ENCODE measurements around the gene INHBB.
"Not testable (repeated sequence)": the region's sequence is repeated elsewhere in the genome, so short reads cannot be mapped to it uniquely, and the experiment has no call there.

Gene INHBB

DNA sequence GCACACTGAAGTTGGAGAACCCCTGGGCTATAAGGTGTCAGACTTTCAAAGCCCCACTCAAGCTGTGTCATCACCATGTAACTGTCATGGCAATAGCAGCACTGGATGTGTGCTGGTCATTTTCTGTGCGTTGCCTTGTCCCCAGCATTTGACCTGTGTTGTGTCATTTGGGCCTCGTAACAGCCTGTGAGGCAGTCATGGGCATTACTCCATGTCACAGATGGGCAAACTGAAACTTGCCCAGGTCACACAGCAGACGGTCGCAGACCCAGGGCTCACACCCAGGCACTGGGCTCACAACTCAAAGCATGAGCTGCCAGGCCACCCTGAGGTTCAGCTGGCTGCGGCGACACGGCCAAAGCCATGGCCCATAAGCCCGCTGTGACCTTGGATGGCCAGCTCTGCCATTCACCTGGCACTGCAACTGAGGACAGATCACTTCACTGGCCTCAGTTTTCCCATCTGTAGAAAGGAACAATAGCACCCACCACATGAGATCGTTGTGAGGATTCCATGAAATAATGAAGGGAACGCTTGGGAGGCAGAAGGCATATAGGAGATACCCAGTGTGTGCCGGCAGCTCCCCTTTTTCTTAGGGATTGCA lies 36.7 kb downstream of the INHBB start:
- DNase-seq (ENCODE audit: low read depth), result no peak

DNA sequence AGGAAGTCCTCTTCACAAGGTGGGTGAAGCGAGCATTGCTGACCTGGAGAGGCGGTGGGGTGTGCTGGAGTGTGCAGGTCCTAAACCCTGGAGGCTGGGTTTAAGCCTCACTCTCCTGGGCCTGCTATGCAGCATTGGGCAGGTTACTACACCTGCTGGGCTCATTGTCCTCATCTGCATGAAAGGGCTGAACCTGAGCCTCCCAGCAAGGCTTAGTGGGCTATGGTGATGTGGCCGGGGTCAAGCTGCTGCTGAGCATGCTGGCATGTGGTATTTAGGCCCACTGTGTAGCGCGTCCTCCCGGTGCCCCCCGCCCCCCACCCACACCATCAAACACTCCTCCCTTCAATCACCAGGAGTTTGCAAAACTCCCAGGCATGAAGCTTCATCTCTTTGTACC lies 37.3 kb downstream of the INHBB start:
- DNase-seq (ENCODE audit: low read depth), result no peak

DNA sequence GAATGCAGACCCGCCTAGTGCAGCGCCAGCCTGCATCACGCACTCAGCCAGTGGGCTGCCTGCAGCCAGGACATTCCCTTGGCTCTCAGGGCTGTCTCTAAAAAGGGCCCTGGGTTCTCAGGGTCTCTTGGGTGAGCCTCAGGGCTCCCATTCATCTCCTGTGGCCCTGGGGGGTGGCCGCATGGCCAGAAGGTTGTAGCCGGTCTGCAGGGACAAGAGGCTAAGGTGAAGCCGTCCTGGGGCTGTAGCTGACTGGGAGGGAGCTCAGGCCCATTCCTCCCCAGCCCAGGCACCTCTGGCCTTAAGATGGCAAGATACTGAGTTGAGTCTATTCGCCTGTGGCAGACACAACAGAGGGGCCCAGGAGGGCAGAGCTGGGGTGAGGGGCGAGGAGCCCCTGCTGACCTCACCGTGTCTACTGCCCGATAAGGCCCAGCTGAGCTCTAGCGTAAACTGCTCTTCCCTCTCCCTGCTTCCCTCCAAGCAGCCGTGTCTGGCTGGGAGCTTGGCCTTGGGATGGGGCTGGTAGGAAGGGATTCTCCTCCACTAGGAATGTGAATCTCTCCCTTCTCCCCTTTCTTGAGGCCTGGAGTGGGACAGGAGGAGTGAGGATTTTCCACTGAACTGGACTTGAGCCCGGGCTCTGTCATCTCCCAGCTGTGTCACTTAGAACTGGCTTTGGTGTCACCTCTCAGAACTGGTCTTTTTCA lies 37.9 kb downstream of the INHBB start:
- DNase-seq (ENCODE audit: low read depth), result no peak

DNA sequence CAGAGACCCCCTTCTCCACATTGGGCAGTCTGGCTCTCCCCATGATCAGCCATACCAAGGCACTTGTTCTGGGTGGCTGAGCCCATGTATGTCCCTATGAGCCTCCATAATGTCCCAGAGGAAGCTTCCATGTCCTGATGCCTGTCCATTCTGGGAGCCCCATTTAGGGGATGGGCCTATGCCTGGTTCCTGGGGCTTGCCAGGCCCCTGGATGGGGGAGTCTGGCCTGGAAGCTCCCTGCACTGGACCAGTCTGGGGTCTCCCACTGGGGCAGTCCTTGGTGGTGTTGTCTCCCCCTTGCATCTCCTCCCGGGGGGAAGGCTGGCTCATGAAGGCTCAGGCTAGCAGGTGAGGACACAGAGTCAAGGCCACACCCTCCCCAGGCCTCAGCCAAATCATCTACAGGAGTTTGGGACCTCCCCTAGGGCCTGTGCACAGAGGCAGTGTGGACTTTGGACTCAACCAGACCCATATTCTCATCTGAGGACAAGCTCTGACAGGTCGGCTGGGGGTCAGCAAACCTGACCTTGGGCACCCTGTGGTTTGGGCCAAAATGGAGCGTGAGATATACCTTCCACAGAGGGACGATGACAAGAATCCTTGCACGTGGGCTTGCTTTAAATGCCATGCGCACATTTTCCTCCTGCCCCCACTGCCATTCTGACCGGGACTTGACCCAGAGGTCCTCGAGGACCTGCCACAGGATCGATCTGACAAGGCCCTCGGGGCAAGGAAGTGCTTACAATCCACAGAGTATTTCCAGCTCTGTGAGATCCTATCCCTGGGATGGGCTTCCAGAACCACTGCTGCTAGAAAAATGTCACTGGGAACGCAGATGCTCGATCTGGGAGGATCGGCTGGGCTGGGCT lies 38.8 kb downstream of the INHBB start:
- no peak for DNase-seq (ENCODE audit: low read depth)

DNA sequence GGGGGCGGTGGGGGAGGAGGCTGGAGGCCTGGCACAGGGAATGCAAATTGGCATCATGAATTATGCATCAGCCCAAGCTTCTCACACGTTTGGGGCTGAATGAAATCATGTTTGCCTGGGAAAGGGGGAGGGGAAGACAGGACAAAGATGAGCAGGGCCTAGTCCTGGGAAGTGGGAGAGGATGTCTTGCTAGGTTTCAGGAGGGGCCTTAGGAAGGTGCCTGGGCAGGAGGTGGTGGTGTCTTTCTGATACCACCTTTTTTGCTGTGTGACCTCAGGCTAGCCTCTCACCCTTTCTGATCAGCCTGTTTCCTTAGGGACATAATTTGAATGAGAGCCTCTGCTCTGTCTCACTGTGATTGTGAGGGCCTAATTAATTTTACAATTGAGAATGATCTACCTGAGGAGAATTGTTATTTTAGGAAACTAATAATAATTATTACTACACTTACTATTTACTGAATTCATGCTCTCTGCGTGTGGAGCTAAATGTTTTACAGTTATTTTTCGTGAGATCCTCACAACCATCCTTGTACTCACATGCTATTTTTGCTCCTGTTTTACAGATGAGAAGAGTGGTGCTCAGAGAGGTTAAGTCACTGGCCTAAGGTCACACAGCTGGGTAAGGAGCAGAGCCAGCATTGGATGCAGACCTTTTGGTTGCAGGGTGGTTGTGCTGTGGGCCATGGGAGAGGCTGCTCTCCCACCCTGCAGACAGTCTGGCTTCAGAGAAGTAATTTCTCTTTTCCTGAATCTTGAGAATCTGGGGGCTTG lies 39.6 kb downstream of the INHBB start:
- DNase-seq (ENCODE audit: low read depth), result no peak

DNA sequence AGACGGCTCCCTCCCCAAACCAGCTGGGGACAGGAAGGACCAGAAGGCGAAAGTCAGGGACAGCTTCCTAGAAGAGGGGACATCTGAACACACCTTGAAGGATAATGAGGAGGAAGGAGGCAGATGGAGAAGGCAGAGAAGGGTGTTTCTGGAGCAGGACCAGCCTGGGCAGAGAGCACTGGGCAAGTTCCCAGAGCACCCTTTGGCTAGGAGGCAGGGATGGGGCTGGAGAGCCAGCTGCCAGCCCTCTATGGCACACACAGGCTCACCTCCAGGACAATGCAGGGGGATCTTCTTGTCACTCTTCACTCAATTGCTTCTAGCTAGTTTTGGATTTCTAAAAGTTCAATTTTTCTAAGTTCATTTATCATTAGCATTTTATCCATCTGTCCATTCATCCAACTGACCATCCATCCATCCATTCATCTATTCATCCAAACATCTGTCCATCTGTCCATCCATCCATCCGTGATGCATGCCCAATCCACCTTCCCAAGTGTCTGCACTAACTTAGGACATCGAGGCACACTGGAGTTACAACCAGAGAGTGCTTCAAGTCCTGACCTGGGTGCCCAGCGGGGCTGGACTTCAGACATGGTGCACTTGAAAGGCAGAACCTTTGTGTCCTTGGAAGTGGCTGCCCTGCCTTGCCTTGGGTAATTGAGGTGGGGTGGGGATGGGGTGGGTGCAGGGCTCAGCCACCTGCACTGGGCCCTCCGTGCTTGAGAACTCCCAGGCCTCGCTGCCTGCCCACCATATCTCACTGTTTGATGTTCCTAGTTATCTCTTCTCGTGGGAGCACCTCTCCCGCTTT lies 42.5 kb downstream of the INHBB start:
- no peak for DNase-seq (ENCODE audit: low read depth)

DNA sequence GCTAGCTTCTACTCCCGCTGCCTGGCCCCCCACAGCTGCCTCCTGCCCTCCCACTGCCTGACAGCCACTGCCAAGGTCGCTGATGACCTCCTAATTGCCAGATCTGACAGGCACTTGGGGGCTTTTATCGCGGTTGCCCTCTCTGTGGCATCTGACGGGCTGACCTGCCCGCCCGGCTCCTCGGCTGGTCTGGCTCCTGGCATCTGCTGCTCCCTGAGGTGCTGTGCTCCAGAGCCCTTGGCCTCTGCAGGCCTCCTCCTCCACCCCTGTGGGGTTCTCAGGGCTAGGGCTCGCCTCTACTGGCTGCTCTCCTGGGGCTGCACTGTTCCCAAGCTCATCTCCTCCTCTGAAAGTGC lies 43.1 kb downstream of the INHBB start:
- no peak for DNase-seq (ENCODE audit: low read depth)

DNA sequence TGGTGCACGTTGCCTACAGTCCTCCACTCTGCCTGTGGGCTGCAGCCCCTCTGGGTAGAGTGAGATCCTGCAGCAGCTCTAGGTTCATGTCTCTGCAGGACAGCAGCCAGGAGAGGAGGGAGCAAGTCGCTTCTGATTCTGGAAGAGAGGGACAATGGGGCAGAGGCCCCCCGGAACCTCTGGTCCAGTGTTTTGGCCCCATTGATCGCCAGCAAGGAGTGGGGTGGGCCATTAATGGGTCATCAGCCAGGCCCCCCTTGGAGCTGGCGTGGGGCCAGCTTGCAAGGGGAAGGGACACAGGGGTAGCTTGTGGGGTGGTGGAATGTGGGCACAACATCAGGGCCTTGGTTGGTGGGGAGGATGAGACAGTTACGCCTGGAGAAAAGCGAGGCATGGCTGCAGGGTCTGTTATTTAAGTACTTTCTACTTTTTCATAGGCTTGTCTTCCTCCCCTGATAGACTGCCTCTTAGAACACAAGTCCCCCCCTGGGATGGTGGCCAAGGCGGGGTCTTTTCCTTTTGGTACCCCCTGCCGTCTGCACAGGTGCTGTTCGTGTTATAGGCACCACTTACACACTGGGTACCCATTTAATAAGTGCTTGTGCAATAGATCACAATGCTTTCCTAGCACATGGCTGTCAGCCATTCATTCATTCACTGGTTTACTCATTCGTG lies 44.6 kb downstream of the INHBB start:
- DNase-seq (ENCODE audit: low read depth), result no peak

DNA sequence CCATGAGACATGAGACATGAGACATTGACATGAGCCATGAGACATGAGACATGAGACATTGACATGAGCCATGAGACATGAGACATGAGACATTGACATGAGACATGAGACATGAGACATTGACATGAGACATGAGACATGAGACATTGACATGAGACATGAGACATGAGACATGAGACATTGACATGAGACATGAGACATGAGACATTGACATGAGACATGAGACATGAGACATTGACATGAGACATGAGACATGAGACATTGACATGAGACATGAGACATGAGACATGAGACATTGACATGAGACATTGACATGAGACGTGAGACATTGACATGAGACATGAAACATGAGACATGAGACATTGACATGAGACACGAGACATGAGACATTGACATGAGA lies 45.4 kb downstream of the INHBB start:
- DNase-seq (ENCODE audit: low read depth), result not testable (repeated sequence)

DNA sequence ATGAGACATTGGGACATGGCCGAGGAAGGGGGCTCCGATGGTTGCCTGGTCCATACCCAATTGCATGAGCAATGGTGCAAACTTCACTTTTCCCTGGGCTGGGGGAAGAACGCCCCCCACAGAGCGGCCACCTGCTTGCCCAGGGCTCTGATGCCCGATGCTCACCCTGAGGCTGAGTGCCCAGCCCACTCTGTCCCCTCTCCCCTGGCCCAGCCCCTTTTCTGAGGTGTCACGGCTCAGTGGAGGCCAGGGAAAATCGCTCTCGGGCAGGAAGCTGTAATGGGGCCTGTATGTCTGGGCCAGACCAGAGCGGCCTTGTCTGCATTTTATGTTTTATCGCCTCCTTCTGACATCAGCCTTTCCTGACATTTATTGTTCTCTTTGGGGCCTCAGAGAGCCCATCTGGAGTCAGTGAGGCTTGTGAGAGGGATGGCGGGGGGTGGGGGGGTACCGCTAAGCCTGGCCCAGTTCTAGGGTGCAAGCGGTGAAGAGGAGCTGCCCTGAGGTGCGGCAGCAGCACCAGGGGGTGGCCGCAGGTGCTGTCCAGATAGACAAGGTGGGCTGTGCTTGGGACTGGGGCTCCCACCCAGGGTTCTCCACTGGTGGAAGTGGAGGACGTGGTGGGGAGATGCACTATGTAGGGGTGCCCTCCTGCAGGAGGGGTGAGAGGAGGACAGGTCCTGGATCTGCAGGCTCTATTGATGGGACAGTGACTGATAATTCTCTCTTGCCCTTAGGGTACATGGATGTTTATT lies 46.2 kb downstream of the INHBB start:
- no peak for DNase-seq (ENCODE audit: low read depth)

DNA sequence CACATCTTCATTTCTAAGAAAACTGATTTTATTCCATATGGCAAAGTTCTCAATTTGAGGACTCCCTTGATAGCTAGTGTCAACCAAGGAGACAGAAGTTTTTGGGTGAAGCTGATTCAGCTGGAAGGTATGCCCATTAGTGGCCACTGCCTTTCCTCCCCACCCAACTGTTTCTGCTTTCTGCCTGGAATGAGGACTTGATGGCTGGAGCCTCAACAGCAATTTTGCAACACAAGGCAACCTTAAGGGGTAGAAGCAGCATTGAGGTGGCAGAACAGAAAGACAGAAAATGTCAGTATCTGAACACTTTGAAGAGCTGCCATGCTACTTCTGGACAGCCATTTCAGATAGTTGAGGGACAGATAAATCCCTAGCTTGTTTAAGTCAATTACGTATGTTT lies 47.0 kb downstream of the INHBB start:
- no peak for DNase-seq (ENCODE audit: low read depth)

DNA sequence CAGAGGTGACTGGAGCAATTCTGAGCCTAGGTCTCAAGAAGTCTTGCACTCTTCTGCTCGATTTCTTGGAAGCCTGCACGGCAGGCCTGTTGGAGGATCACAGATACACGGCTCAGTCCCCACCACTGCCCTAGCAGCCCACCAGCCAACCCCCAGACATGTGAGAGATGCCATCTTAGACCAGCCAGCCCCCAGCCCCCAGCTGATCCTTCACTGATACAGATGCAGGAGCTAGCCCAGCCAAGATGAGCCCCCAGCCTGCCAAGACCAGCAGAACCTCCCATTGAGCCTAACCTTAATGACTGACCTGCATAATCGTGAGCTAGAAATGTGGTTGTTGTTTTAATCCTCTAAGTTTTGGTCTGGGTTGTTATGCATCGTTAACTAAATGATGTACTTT lies 47.5 kb downstream of the INHBB start:
- DNase-seq (ENCODE audit: low read depth), result no peak

DNA sequence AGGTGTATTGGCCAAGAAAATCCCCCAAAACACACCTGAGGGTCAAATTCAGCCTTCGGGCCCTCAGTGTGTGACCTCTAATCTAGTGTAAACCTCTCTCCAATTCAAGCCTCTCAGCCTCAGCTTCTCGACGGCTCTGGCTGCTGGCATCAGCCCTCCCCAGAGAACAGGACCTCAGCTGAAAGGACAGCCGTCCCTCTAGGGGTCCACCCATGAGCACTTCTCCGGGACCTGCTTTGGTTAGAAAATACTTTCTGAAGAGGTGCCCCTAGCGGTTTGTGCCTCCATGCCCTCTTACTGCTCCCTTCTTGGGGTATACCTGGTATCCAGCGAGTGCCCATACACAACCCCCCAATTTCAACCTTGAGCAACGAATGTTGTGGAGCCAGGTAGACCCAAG lies 48.8 kb downstream of the INHBB start:
- DNase-seq (ENCODE audit: low read depth), result no peak

DNA sequence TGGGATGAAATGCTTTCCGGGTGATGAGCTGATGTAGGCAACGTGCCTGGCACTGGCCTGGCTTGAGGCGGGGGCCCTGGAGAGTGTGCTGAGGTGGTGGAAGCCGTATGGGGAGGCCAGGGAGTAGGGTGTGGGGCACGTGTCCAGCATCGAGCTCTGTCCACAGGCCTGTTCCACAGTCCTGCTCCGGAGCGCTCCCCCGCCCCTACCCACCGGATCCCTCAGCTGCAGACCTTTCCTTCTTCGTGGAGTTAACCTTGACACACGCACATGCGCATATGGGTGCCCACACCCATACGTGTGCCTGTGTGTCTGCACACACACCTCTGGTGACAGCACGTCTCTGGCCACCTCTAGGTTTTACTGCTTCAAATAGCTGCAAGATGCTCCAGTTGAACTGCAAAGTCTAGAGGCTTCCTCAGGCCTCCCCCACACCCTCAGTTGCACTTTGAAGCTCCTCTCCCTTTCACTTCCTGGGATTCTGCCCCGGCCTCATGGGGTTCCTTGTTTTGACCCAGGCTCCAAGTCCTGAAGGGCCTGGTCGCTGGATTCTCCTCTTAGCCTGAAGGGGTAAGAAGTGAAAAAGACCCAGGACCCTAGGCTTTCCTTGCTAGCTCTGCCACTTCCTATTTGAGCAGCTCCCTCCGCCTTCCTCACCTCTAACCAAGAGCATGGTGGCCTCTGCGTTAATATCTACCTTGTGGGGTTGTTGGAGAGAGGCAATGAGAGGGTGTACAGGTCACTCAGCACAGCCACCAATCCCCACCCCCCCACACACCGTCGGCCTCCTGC lies 49.5 kb downstream of the INHBB start:
- DNase-seq (ENCODE audit: low read depth), result no peak

DNA sequence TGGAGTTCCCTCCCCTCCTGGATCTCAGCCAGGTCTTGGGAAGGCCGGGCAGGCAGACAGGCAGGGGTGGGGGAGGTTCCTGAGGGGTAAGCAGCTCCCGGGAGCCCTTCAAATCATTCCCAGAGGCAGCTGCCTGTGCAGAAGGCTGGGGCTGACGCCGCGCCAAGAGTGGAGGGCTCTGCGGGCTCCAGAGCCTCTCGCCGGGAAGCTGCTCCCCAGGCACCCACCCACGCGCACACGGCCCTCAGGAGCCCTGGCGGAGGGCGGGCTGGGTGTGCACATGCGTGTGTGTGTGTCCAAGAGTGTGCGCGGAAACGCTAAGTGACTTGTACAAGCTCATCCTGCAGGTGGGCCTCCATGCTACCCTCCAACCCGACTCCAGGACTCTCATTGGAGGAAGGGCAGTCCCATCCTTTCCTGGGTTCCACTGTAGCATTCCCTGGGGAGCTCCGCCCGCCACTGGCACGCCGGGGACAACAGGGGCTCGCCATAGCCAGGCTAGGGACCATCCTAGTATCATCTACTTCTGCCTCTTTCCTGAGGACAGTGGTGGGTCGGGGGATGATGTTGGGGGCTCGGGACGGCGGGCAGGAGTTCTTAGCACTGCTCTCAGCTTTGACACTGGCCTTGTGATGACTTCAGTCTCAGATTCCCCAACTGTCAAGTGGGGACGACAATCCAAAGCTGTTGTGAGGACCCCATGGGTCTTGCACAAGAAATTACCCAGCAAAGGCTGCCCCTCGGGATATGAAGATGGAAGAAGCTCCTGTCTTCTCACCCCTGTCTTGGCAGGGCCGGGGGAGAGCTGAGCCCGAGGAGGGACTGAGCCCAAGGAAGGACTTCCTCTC lies 50.3 kb downstream of the INHBB start:
- DNase-seq (ENCODE audit: low read depth), result no peak

DNA sequence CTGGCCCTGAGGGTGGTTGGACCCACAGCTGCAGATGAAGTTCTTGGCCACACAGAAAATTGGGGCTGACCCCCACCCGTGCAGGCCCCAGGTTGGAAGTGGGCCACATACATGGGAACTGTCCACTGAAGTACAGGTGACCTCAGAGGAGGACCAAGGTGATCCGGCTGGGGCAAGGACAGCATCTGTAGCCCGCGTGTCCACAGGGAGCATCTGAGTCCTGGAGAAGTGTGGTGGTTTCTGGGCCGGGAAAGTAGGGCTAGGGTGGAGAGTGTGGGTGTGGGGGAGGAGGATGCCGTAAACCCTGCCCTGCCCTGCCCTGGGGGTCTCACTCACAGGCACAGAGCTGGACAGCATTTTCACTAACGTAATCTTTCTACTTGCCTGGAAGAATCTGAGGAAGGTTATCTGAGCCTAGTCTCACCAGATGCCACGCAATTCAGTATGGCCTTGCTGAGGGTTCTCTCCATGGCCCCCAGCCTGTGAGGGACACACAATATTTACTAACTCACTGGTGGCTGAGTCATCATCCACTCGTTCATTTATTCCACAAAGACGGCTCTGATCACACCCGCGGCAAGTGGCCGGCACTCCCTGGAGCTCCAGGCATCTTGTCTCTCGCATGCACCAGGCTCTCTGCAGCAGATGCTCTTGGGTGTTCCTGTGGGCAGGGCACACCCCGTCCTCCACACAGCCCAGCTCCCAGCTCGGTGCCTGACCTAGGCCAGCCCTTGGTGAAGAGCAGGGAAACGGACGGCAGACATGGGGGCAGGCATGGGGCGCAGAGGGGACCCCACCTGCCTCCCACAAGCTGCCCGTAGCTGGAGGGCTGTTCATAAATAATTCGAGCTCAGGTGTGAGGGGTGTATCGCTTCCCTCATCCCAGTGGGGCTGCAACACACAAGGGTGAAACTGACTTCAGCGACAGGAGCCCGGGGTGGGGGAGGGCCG lies 51.2 kb downstream of the INHBB start:
- no peak for DNase-seq (ENCODE audit: low read depth)

All from stimulated activated CD8-positive, alpha-beta memory T cell treated with anti-CD3 and anti-CD28 coated beads, Interleukin-12 subunit alpha, Interleukin-12 subunit beta, amount 100 ng/mL, for 4 hours (primary cell).